Naive thymus-derived CD8-positive, alpha-beta T cell (primary cell): ENCODE results near the gene KRT33A. TPM values are rescaled to one million over a fixed set of nuclear protein-coding genes. Genes with fewer than 3 reads are reported as not detected.
"Not testable (repeated sequence)": the region's sequence is repeated elsewhere in the genome, so short reads cannot be mapped to it uniquely, and the experiment has no call there.

Experiments used
- ATAC-seq, 2 donors: fragments of 150-1000 bp; cut with Tn5 transposase in 1 of 2; sonication (Bioruptor Pico), chemical (Tn5 transposase) in 1 of 2; 1 replicate in 1 of 2; 2 replicates in 1 of 2; pipeline ENCODE4 v1.10.0; 2021; ENCODE audit warnings: mild to moderate bottlenecking in 2 of 2, moderate library complexity in 2 of 2
- POLR2A ChIA-PET: fragments of 350-600 bp; sonication (Branson Sonifier 250); formaldehyde crosslinking; loops from one replicate; lab custom pipeline; 2021; ENCODE audit warnings: antibody characterized with exemption; lab: Charles Lee
- DNase-seq, 10 donors: peaks; one replicate each; pipeline versions ENCODE4 v3.0.0 to v3.0.0-alpha.2; 2020 to 2022
- H3K27ac Mint-ChIP-seq, 10 donors: one replicate each; pipeline ENCODE4 v1.8.0; 2020 to 2022; ENCODE audit warnings: mild to moderate bottlenecking in 10 of 10, mixed read lengths in 10 of 10, moderate library complexity in 4 of 10, inconsistent platforms in 1 of 10
- H3K27me3 Mint-ChIP-seq, 5 donors: one replicate each; pipeline ENCODE4 v1.8.0; 2021 to 2022; ENCODE audit warnings: mixed read lengths in 5 of 5
- H3K36me3 Mint-ChIP-seq, 3 donors: one replicate each; pipeline ENCODE4 v1.8.0; 2020 to 2022; ENCODE audit warnings: mixed read lengths in 3 of 3, mild to moderate bottlenecking in 2 of 3, inconsistent platforms in 1 of 3
- H3K4me1 Mint-ChIP-seq, 4 donors: one replicate each; pipeline ENCODE4 v1.8.0; 2021 to 2022; ENCODE audit warnings: mixed read lengths in 4 of 4
- H3K4me3 Mint-ChIP-seq, 10 donors: one replicate each; pipeline ENCODE4 v1.8.0; 2020 to 2022; ENCODE audit warnings: mild to moderate bottlenecking in 10 of 10, mixed read lengths in 10 of 10, moderate library complexity in 6 of 10, inconsistent platforms in 1 of 10
- H3K9me3 Mint-ChIP-seq, 9 donors: one replicate each; pipeline ENCODE4 v1.8.0; 2020 to 2022; ENCODE audit warnings: mixed read lengths in 9 of 9, mild to moderate bottlenecking in 3 of 9, inconsistent platforms in 1 of 9, moderate library complexity in 1 of 9
- polyA plus RNA-seq, 3 donors: library from polyadenylated mRNA; unstranded; fragments of 300-500 nt; fragmentation: Illumina TruSeq; gene quantifications; one replicate each; pipeline ENCODE4 v1.2.3, GENCODE V29; 2021
- total RNA-seq, 8 experiments: library from RNA in 2 of 8; stranded (reverse) in 2 of 8; gene quantifications; one replicate each; pipeline ENCODE4 v1.2.3 and lab custom pipeline; 2021 to 2026

The KRT33A gene
- total and polyA plus RNA-seq, 5 experiments from 2014 or later, result not detected

DNA sequence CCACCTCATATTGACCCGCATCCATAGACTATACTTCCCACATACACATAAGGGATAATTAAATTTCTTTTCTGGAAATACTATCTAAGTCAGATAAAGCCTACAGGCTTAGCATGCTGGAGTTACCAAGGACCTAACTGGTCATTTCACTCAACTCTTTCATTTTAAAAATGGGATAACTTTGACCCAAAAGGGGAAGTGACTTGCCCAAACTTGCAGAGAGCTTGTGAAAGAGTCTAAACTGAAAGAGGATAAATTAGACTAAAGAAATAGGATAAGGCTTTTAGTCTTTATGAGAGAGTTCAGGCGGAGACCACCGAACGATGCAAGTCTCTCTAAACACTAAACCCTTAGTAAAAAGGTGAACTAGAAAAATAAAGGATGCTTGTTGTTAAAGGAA, 3.9 kb upstream of the KRT33A start:
- Mint-ChIP-seq H3K36me3 (peaks cover 0 to 12% (median 0%) of the 10 kb centered on the region in 3 donors), H3K9me3 (peaks cover 0 to 11% (median 7%) of the 10 kb centered on the region in 9 donors), H3K27ac (no peak overlapping the region), H3K27me3 (peaks cover 0 to 10% (median 0%) of the 10 kb centered on the region in 5 donors), H3K4me1 (peaks cover 7 to 13% (median 11%) of the 10 kb centered on the region in 4 donors), H3K4me3 (no peak overlapping the region)
- ATAC-seq (no peak), DNase-seq (no peak)
- POLR2A ChIA-PET, result no interaction called here

DNA sequence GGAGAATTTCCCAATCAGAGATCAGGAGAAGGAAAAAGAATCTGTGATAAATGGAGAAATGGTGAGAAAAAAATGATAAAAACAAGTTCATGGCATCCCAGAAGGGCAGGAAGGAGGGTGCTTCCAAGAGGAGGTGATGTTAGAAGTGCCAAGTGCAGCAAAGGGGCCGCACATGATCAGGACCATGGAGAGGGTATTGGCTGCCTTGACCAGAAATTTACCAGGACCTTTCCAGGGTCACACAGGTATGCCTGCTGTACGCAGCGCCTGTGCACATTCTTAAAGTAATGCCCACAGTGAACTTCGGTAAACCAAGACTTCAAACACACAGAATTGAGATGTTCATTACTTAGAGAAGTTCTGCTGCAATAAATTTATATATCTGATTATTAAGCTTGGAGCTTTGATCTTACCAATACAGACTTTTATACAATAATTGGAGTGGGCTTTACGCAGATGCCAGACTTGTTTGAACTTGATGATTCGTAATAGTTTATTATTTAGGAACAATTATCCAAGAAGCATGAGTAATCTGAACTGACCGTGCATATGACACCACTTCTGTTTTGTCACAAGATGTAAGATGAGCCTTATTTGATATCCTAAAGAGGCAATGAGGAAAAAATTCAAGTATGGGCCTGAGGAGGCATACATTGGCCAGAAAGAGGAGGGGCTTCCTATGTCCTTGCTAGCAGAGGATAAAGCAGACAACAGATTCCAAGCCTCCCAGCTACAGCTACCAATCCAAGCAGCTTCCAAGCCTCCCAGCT, 2.2 kb upstream of the KRT33A start:
- H3K27ac Mint-ChIP-seq, result peak overlapping the region in 1 of 10 donors; percentile 2
- H3K36me3 Mint-ChIP-seq, result peaks cover 0 to 12% (median 0%) of the 10 kb centered on the region in 3 donors
- no peak overlapping the region for H3K4me3 Mint-ChIP-seq
- H3K4me1 Mint-ChIP-seq, result peaks cover 10 to 17% (median 12%) of the 10 kb centered on the region in 4 donors
- POLR2A ChIA-PET, result no interaction called here
- H3K9me3 Mint-ChIP-seq, result peaks cover 0 to 11% (median 7%) of the 10 kb centered on the region in 9 donors
- ATAC-seq, result no peak
- DNase-seq, result no peak
- peaks cover 0 to 10% (median 0%) of the 10 kb centered on the region in 5 donors for H3K27me3 Mint-ChIP-seq

DNA sequence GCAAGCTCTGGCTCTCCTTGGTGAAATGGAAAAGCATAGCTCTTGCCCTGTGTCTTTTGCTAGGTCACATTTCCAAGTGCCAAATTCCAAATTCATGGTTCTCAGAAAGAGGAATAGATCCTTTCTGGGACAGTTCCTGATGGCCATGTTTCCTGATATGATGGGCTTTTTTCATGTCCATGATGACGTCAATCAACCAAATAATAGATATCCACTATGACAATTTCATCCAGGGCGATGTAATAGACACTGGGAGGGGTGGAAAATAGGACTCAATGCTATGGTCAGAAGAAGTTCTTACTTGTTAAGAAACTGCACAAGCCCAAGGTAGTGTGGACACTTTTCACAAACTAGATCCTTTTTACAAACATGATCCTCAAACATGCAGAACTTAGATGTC, 549 bp upstream of the KRT33A start:
- H3K27ac Mint-ChIP-seq, result peak overlapping the region in 1 of 10 donors; percentile 27
- POLR2A ChIA-PET, result interaction anchor here (1.3 kb wide), 1 partner anchor 42 kb away, joined by 3 read pairs; no protein-coding TSS in a partner anchor
- no peak overlapping the region for H3K4me3 Mint-ChIP-seq

DNA sequence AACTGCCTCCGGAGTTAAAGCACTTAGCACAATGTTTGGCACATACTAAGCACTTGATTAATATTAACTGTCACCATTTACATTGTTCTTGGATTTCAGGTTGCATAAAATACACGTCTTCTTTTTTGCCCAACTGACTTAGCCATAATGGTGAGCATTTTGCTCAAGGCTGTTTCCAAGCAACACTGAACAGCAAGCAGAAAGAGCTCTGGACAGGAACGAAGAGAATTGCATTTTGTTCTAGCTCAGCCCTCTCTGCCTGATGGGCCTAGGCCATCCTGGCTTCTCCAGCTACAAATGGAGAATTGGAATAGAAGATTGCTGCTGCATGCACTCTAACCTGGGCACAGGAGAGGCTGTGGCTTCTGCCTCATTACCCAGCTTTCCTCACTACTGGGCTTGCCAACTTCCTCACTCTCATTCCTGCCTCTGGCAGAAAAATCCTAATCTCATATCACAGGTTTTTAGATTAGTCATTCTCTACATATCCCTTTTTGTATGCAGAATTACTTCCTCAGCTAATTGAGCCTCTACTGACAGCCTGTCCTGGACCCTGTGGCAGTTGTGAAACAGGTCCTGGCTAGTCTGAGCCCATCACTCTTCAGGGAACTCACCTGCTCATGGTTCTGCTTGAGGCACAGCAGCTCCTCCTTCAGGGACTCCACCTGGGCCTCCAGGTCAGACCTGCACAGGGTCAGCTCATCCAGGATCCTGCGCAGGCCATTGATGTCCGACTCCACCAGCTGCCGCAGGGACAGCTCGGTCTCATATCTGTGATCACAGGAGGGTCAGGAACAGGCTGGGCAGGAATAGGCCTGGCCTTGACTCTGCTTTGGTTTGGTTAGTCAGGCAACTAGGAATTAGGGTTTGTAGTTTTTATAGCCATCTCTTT, 2.5 kb downstream of the KRT33A start:
- Mint-ChIP-seq H3K27ac (peak overlapping the region in 1 of 10 donors; percentile 72), H3K36me3 (peaks cover 0 to 9% (median 4%) of the 10 kb centered on the region in 3 donors), H3K9me3 (peaks cover 0 to 16% (median 4%) of the 10 kb centered on the region in 9 donors), H3K4me1 (peaks cover 12 to 27% (median 19%) of the 10 kb centered on the region in 4 donors), H3K4me3 (no peak overlapping the region), H3K27me3 (peaks cover 0 to 8% (median 0%) of the 10 kb centered on the region in 5 donors)
- ATAC-seq (no peak), DNase-seq (no peak)
- POLR2A ChIA-PET, result interaction anchor here (1.0 kb wide), 1 partner anchor 40 kb away, joined by 3 read pairs; no protein-coding TSS in a partner anchor

More for the DNA sequence above, 549 bp upstream of the KRT33A start:
- peaks cover 0 to 6% (median 0%) of the 10 kb centered on the region in 5 donors for H3K27me3 Mint-ChIP-seq
- ATAC-seq, result no peak
- H3K9me3 Mint-ChIP-seq, result peaks cover 0 to 11% (median 4%) of the 10 kb centered on the region in 9 donors
- H3K36me3 Mint-ChIP-seq, result peaks cover 0 to under 1% (median 0%) of the 10 kb centered on the region in 3 donors
- DNase-seq, result no peak
- H3K4me1 Mint-ChIP-seq, result peaks cover 10 to 23% (median 13%) of the 10 kb centered on the region in 4 donors

DNA sequence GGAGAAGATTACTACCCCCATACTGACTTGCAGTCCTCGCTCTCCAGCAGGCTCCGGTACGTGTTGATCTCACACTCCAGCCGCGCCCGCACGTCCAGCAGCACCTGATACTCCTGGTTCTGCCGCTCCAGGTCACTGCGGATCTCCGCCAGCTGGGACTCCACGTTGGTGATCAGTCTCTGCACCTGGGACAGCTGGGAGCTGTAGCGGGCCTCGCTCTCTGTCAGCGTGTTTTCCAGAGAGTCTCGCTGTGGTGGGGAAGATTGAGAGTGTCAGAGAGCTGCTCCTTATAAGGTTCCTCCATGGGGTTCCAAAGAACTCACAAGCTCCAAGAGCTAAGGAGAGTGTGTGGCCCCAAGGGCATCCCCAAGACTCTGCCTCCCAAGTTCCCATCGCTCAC, 4.2 kb downstream of the KRT33A start:
- POLR2A ChIA-PET, result interaction anchor here (1.1 kb wide), 1 partner anchor 22 kb away, joined by 3 read pairs; no protein-coding TSS in a partner anchor
- peaks cover 18 to 34% (median 26%) of the 10 kb centered on the region in 4 donors for H3K4me1 Mint-ChIP-seq
- not testable (repeated sequence) for H3K4me3 Mint-ChIP-seq, ATAC-seq, DNase-seq, H3K27me3 Mint-ChIP-seq
- peaks cover 0 to 23% (median 10%) of the 10 kb centered on the region in 9 donors for H3K9me3 Mint-ChIP-seq
- H3K36me3 Mint-ChIP-seq, result peaks cover 0 to 16% (median 11%) of the 10 kb centered on the region in 3 donors
- peak overlapping the region in 1 of 10 donors; percentile 51 for H3K27ac Mint-ChIP-seq

DNA sequence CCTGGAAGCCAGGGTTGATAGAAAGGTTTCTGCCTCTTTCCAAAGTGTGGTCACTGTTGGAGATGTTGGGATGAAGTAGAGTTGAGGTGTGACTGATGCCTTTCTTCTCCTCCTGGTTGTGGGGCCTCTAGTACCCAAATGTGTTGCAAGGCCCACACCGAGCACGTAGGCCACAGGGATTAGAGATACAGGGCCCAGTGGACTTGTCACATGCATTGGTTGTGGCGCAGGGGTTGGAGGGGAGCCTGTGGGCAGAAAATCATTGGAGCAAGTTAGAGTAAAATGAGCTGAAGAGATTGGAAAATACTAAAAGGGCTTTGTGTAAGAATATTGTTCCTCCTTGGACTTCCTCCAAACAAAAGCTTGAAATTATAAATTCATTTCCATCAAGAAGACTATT, 4.6 kb downstream of the KRT33A start:
- Mint-ChIP-seq H3K4me3 (no peak overlapping the region), H3K27me3 (peaks cover 0 to 1% (median 0%) of the 10 kb centered on the region in 5 donors), H3K9me3 (peaks cover 0 to 24% (median 10%) of the 10 kb centered on the region in 9 donors), H3K27ac (peak overlapping the region in 4 of 10 donors; percentile 34 to 78 (median 56)), H3K36me3 (peaks cover 0 to 16% (median 11%) of the 10 kb centered on the region in 3 donors), H3K4me1 (peaks cover 18 to 38% (median 28%) of the 10 kb centered on the region in 4 donors)
- POLR2A ChIA-PET, result interaction anchor here (1.1 kb wide), 1 partner anchor 22 kb away, joined by 3 read pairs; no protein-coding TSS in a partner anchor
- ATAC-seq (no peak), DNase-seq (no peak)

DNA sequence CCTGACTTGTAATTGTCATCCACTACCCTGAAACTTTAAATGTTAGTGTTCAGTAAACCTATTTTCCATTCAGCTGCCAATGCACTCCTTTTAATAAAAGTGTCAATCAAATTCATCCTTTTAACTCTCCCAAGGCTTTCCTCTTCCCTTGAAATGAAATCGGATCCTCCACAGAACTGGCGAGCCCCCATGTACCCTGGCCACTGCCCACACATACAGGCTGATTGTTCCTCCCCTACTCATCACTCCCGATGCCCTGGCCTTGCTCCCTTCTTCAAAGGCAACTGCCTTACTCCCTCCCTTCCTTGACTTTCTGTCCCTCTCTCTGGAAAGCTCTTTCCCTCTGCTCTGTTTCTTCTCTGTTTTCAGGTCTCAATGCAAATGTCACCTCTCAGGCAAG, 7.6 kb downstream of the KRT33A start:
- Mint-ChIP-seq H3K9me3 (peaks cover 0 to 24% (median 10%) of the 10 kb centered on the region in 9 donors), H3K27me3 (peaks cover 0 to 1% (median 0%) of the 10 kb centered on the region in 5 donors), H3K4me1 (peaks cover 30 to 61% (median 56%) of the 10 kb centered on the region in 4 donors), H3K36me3 (peaks cover 0 to 16% (median 11%) of the 10 kb centered on the region in 3 donors), H3K27ac (peak overlapping the region; percentile 27 to 98 (median 58)), H3K4me3 (peak overlapping the region in 4 of 10 donors; percentile 5 to 31 (median 12))
- ATAC-seq (no peak), DNase-seq (no peak)
- POLR2A ChIA-PET, result no interaction called here

DNA sequence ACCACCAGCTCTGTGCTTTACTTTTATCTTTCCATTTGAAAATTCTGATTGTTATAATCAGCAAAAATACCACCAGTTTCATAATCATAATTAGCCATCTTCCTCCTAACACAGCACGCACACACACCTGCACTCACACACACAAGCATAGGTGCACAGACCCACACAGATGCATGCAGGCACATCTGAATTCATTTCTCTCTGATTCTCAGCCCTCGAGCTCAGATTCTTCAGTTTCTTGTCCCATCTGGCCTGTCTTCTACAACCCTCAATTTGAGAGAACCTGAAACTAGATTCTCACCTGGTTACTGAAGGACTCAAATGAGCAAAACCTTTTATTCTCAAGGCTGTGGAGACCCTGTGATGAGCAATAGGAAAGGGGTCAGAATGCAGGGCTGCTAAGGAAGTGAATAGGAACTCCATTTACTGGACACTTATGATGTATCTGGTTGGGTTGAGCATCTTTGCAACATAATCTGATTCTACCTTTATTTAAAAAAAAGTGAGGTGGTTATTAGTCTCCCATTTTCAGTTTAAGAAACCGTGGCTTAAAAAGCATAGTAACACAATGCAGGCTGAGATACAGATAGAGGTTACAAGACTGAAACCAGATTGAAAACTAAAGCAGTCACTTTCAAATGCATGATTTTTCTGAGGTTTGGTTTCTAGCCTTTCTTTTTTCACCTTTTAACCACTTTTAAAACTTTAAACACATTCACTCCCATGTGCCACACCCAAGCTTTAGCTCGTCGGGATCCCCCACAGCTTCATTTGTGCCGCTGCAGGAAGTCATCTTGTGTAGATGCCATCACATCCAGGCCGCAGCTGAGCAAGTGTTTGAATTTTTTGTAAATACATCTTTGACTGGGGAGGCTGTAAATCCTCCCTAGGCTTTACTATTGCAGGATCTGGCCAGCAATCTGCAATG, 9.4 kb downstream of the KRT33A start:
- H3K27ac Mint-ChIP-seq, result peak overlapping the region; percentile 92 to 100 (median 97)
- H3K27me3 Mint-ChIP-seq, result peaks cover 0 to 1% (median 0%) of the 10 kb centered on the region in 5 donors
- ATAC-seq (peak; percentile 61 to 68), DNase-seq (peak in 9 of 10 donors; percentile 36 to 89 (median 72))
- peaks cover 0 to 24% (median 10%) of the 10 kb centered on the region in 9 donors for H3K9me3 Mint-ChIP-seq
- peaks cover 0 to 16% (median 11%) of the 10 kb centered on the region in 3 donors for H3K36me3 Mint-ChIP-seq
- H3K4me3 Mint-ChIP-seq, result peak overlapping the region; percentile 46 to 82 (median 67)
- POLR2A ChIA-PET, result interaction anchor here (1.0 to 4.1 kb wide), 5 partner anchors 9 to 348 kb away, joined by 3 to 26 read pairs (median 11); partner anchors contain the start of genes KRT33A and KRTAP16-1
- peaks cover 32 to 74% (median 58%) of the 10 kb centered on the region in 4 donors for H3K4me1 Mint-ChIP-seq

DNA sequence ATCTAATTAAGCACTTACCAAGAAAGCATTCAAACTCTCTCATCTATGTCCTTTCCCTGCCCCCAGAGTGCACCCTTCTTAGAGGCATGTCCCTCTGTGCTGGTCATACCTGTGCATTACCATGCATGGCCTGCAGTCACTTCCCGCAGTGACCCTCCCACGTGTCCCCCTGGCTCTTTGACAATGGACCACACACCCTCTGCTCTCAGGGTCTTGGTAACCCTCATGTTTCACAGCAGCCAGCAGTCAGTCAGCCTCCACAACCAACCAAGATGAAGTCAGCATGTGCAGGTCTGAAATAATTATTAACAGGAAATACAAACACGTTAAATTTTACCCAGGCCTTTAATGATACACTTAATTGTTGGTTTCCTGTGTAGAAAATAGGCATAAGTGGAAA, 10.1 kb downstream of the KRT33A start:
- Mint-ChIP-seq H3K4me1 (peaks cover 35 to 81% (median 65%) of the 10 kb centered on the region in 4 donors), H3K9me3 (peaks cover 0 to 24% (median 10%) of the 10 kb centered on the region in 9 donors), H3K27me3 (peaks cover 0 to 1% (median 0%) of the 10 kb centered on the region in 5 donors), H3K4me3 (peak overlapping the region; percentile 23 to 82 (median 68)), H3K27ac (peak overlapping the region; percentile 92 to 100 (median 97)), H3K36me3 (peaks cover 0 to 16% (median 11%) of the 10 kb centered on the region in 3 donors)
- ATAC-seq, result no peak
- POLR2A ChIA-PET, result interaction anchor here (1.0 to 4.1 kb wide), 5 partner anchors 10 to 349 kb away, joined by 3 to 26 read pairs (median 11); partner anchors contain the start of genes EIF1 and KRTAP16-1
- no peak for DNase-seq

DNA sequence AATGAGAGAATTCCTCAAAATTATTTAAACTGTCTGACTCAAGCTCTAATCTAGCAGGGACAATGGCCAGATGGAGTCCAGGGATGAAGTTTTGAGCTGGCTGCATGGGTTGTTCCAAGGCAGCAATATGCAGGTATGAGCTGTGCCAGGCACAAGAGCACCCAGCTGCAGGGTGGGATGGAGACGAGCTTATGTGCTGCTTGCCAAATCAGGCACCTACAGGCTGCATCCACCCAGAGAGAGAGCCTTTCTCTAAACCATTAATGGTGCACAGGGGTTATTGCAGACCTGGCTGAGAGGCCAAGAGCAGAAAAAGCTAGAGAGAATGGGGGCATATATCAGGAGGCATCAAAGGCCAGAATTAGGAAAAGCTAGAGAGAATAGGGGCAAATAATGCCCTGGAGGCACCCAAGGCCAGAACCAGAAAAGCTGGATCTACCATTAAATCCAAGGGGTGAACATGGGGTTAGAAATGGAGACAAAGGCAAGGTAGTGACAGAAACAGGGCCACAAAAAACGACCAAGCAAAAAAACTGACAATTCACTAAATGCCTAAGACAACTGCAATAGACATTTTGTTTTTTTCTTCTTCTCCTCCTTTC, 11.0 kb downstream of the KRT33A start:
- Mint-ChIP-seq H3K9me3 (peaks cover 0 to 24% (median 10%) of the 10 kb centered on the region in 9 donors), H3K27me3 (no peaks in the 10 kb centered on the region), H3K36me3 (peaks cover 0 to 16% (median 11%) of the 10 kb centered on the region in 3 donors), H3K27ac (peak overlapping the region; percentile 92 to 100 (median 97)), H3K4me3 (peak overlapping the region; percentile 25 to 82 (median 68)), H3K4me1 (peaks cover 41 to 89% (median 73%) of the 10 kb centered on the region in 4 donors)
- DNase-seq, result peak in 1 of 10 donors; percentile 52
- no peak for ATAC-seq
- POLR2A ChIA-PET, result interaction anchor here (1.0 to 4.1 kb wide), 5 partner anchors 9 to 350 kb away, joined by 3 to 26 read pairs (median 11); partner anchors contain the start of genes EIF1 and KRTAP16-1
